Measurements from ENCODE around the gene PSMB7. TPM values are rescaled to one million over a fixed set of nuclear protein-coding genes. Genes with fewer than 3 reads are reported as not detected.

PSMB7 gene
- total and polyA plus RNA-seq, 2 of the 4 experiments (the other 2 are of a cell fraction) = 340 to 430 TPM

- in situ Hi-C loops (cut with MboI; ENCODE audit: low sequenced_read_pairs) = loop anchor here (5.0 to 25.0 kb wide), 2 partner anchors 196 to 786 kb away; no protein-coding TSS in a partner anchor
- peak overlapping the region; percentile 65 for H2AK9ac ChIP-seq (replicated peaks; ENCODE audit: low read depth, low read length, poor library complexity)
Measured at GRCh38 chr9:124322618-124323432, 92.4 kb downstream of the PSMB7 start.

More at GRCh38 chr9:124322618-124323432, 92.4 kb downstream of the PSMB7 start:
- no peak overlapping the region for H3K18ac ChIP-seq (ENCODE audit: low read depth, low read length)
- no peaks in the 10 kb centered on the region for H3K9me3 ChIP-seq (ENCODE audit: control insufficient read depth, insufficient read depth, low read length)
- H4K5ac ChIP-seq (ENCODE audit: low read depth, low read length) = no peak overlapping the region
- no peak overlapping the region for H2BK15ac ChIP-seq (ENCODE audit: low read depth, low read length)
- no peak overlapping the region for H2AK5ac ChIP-seq (ENCODE audit: low read depth, low read length)
- no peak overlapping the region for H2BK20ac ChIP-seq (ENCODE audit: low read depth, low read length)
- no peak overlapping the region for H2BK5ac ChIP-seq (ENCODE audit: low read depth, low read length, poor library complexity, severe bottlenecking)
- ChIA-PET CTCF (no interaction called here), POLR2A (ENCODE audit: unreplicated experiment) (no interaction called here)
- H4K91ac ChIP-seq (ENCODE audit: insufficient read depth, low read depth, low read length) = no peak overlapping the region
- dilution Hi-C loops (cut with HindIII; ENCODE audit: low sequenced_read_pairs, unreplicated experiment) (no loop called here), intact Hi-C loops (cut with micrococcal nuclease) (no loop called here)
- no peak overlapping the region for H3K56ac ChIP-seq (ENCODE audit: extremely low read depth, insufficient read depth, low read length)
- no peak for TF ChIP-seq RAD21 (IDR thresholded peaks at IDR 0.05; ENCODE audit: low read length)
- no peak for TF ChIP-seq MAFK (IDR thresholded peaks at IDR 0.05; ENCODE audit: low read depth, low read length)
- TF ChIP-seq POLR2A (IDR thresholded peaks at IDR 0.05; ENCODE audit: low read depth, low read length) = no peak
- H4K20me1 ChIP-seq (ENCODE audit: insufficient read depth, low read length) = peaks cover 5% of the 10 kb centered on the region; the same call in 1 of the 2 replicates
- H3K27me3 ChIP-seq (ENCODE audit: control insufficient read depth, insufficient read depth, low read length) = no peaks in the 10 kb centered on the region
- H3K4me3 ChIP-seq (ENCODE audit: insufficient read depth, low read depth, low read length) = no peak overlapping the region
- no peak overlapping the region for H2AFZ ChIP-seq (replicated peaks; ENCODE audit: low read length, poor library complexity)
- no peak for DNase-seq
- H3K27ac ChIP-seq (ENCODE audit: insufficient read depth, low read length) = no peak overlapping the region
- ATAC-seq (ENCODE audit: low read depth) = no peak
- H3K14ac ChIP-seq (replicated peaks; ENCODE audit: low read depth, low read length) = no peak overlapping the region
- no peak overlapping the region for H3K23ac ChIP-seq (ENCODE audit: low read depth, low read length)
- BruUV-seq (replicated peaks) = no TSS peak
- peaks cover 71% of the 10 kb centered on the region for H3K36me3 ChIP-seq (ENCODE audit: control insufficient read depth, insufficient read depth, low read length)
- 94% methylated on average over 11 of the region's 18 CpGs; no CpG with 5 or more reads in 1 of the 2 experiments for WGBS, 2 experiments (ENCODE audit: extremely low coverage in 2 of 2, insufficient read length in 1 of 2)
- H3K79me1 ChIP-seq (ENCODE audit: low read depth in 1 of 2, low read length in 2 of 2) = peaks cover 17 to 58% of the 10 kb centered on the region in 2 experiments
- peaks cover 4% of the 10 kb centered on the region; the same call in 1 of the 2 replicates for H3K9me1 ChIP-seq (ENCODE audit: insufficient read depth, low read length)
- H3K4me2 ChIP-seq (ENCODE audit: low read depth, low read length) = no peak overlapping the region
- H3K4ac ChIP-seq (ENCODE audit: low read depth, low read length) = no peak overlapping the region
- H2BK120ac ChIP-seq (ENCODE audit: low read depth, low read length) = no peak overlapping the region
- H4K8ac ChIP-seq (ENCODE audit: low read depth in 2 of 2, low read length in 2 of 2) = peak overlapping the region in 1 of 2 experiments; percentile 44; a peak in 1 of 4 replicates
- H3K4me1 ChIP-seq (ENCODE audit: control insufficient read depth, insufficient read depth, low read length) = peaks cover 6% of the 10 kb centered on the region; the same call in 1 of the 2 replicates
- no peak overlapping the region for H3K9ac ChIP-seq (ENCODE audit: low read depth, low read length)
